Ishikawa (cell line): ENCODE measurements around the gene C17orf107.

Source experiments
- CREB1 ChIP-seq: IDR thresholded peaks from 2 replicates; pipeline ENCODE4 v1.6.1; 2012; ENCODE audit warnings: low read depth
- RAD21 ChIP-seq: IDR thresholded peaks from 2 replicates; pipeline ENCODE4 v1.6.1; 2012; ENCODE audit warnings: low read depth
- YY1 ChIP-seq: IDR thresholded peaks from 2 replicates; pipeline ENCODE4 v1.6.1; 2012; ENCODE audit warnings: low read depth

DNA sequence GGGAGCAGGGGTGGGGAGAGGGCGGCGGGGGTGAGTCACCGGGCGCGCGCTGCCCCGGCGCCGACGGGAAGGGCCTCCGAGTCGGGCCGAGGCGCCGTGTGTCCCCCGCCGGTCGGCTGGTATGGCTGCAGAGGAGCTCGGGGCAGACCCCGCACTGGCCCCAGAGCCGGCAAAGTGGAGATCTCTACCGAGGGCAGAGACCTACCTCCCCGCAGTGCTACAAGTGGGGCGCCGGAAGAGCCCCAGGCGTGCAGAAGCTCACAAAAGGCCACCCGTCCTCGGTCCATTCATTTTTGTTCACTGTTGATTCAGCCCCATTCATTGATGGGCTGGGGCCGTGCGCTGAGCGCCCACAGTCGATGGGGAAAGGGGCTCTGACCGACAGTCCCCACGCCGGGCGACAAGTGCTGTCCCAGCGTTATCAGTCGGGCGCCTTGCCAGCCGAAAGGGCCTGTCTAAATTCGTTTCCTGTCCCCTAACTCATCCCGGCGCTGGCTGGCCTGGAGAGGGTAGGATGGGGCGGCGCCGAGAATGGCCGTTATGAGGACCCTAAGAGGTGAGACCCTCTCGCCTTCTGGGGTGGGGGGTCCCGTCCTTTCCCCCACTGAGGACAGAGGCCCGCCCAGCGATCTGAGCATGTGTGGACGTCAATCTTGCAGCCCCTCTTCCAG, 50.9 kb downstream of the C17orf107 start:
- TF ChIP-seq CREB1 (no peak), YY1 (no peak), RAD21 (no peak)
